Fibroblast of pulmonary artery (primary cell): ENCODE data around the gene SLC38A9.
"Not testable (repeated sequence)": the region's sequence is repeated elsewhere in the genome, so short reads cannot be mapped to it uniquely, and the experiment has no call there.

Experiments used
- DNase-seq: peaks from one replicate; pipeline ENCODE4 v3.0.0-alpha.2; 2010; ENCODE audit warnings: low read depth
- H3K4me3 ChIP-seq: replicated peaks from 2 replicates; pipeline ENCODE4 v1.5.1; 2011; ENCODE audit warnings: low read depth, mild to moderate bottlenecking, control low read depth, low read length, moderate library complexity
- TF ChIP-seq, protein P1 (sequence below): IDR thresholded peaks from 2 replicates; pipeline ENCODE4 v1.5.1; 2011; ENCODE audit warnings: mild to moderate bottlenecking, control low read depth, low read length, inconsistent platforms; ENCODE audit errors: missing control alignments

Gene SLC38A9

DNA sequence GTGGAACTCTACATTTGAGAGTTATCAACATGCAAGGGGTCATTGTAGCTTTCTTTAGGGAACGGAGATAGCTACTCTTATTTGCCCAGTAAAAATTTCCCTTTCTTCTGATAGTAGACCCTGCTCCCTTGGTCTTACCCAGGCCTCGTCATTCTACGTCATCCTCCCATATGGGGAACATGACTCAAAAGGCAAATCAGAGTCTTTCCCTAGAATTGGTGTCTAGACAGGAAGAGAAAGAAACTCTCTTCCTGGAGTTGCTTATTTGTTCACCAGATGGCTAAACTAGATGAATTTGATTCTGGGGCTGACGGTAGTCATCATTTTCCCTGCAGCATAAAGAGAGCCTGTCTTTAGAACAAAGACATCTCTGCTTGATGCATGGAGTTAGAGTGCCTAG, 12.2 kb upstream of the SLC38A9 start:
- no peak for DNase-seq
- no peak overlapping the region for H3K4me3 ChIP-seq
- TF ChIP-seq, protein P1, sequence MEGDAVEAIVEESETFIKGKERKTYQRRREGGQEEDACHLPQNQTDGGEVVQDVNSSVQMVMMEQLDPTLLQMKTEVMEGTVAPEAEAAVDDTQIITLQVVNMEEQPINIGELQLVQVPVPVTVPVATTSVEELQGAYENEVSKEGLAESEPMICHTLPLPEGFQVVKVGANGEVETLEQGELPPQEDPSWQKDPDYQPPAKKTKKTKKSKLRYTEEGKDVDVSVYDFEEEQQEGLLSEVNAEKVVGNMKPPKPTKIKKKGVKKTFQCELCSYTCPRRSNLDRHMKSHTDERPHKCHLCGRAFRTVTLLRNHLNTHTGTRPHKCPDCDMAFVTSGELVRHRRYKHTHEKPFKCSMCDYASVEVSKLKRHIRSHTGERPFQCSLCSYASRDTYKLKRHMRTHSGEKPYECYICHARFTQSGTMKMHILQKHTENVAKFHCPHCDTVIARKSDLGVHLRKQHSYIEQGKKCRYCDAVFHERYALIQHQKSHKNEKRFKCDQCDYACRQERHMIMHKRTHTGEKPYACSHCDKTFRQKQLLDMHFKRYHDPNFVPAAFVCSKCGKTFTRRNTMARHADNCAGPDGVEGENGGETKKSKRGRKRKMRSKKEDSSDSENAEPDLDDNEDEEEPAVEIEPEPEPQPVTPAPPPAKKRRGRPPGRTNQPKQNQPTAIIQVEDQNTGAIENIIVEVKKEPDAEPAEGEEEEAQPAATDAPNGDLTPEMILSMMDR: no peak

DNA sequence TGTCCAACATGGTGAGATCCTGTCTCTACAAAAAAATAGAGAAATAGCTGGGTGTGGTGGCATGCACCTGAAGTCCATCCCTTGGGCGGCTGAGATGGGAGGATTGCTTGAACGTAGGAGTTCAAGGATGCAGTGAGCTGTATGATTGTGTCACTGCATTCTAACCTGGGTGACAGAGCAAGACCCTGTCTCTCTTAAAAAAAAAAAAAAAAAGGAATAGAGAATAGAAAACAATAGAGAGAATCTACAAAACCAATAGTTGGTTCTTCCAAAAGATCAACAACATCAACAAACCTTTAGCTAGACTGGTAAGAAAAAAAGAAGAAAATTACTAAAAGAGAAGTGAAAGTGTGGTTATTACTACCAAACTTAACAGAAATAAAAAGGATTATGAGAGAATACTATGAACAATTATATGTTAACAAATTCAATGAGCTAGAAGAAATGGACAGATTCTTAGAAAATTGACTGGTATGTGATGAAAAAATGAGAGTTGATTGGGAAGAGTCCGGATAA, 8.1 kb upstream of the SLC38A9 start:
- H3K4me3 ChIP-seq: no peak overlapping the region
- no peak for DNase-seq
- TF ChIP-seq, protein P1: no peak

DNA sequence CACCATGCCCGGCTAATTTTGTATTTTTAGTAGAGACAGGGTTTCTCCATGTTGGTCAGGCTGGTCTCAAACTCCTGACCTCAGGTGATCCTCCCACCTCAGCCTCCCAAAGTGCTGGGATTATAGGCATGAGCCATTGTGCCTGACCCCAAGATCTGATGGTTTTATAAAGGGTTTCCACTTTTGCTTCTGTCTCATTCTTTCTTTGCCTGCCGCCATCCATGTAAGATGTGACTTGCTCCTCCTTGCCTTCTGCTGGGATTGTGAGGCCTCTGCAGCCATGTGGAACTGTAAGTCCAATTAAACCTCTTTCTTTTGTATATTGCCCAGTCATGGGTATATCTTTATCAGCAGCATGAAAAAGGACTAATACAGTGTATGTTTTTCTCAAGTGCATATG, 6.9 kb upstream of the SLC38A9 start:
- not testable (repeated sequence) for H3K4me3 ChIP-seq, DNase-seq

DNA sequence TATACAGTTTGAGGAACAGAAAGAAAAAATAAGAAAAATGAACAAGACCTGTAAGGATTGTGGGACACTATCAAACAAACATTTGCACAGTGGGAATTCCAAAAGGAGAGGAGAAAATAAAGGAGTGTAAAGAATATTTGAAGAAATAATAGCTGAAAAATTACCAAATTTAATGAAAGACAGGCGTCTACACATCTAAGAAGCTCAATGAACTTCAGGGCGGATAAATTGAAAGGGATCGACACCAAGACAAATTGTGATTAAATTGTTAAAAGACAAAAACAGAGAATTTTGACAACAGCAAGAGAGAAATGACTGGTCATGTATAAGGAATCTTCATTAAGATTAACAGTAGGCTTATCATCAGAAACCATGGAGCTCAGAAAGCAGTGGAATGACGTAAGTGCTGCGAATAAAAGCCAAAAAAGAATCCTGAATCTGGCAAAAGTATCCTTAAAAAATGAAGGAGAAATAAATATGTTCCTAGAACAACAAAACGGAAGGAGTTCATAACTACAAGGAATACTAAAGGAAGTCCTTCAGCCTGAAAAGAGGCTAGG, 3.5 kb upstream of the SLC38A9 start:
- TF ChIP-seq, protein P1: no peak
- no peak overlapping the region for H3K4me3 ChIP-seq
- DNase-seq: no peak

DNA sequence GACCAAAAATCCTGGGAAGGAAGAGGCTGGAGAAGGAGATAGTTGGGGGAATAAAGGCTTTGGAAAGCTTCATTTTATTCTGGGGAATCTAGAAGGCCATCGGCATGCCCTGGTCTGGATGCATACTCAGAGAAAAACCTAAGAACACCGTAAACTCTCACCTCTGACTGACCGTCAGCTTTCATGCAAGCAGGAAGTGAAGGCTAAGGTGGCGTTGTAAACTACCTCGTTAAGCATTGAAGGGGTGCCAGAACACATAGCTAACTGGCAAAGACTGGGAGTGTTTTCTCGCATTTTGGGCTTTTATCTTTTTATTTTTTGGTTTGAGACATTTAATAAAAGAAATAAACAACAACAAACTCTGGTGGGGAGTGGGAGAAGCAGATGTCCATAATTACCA, 2.6 kb upstream of the SLC38A9 start:
- TF ChIP-seq, protein P1: no peak
- no peak for DNase-seq

DNA sequence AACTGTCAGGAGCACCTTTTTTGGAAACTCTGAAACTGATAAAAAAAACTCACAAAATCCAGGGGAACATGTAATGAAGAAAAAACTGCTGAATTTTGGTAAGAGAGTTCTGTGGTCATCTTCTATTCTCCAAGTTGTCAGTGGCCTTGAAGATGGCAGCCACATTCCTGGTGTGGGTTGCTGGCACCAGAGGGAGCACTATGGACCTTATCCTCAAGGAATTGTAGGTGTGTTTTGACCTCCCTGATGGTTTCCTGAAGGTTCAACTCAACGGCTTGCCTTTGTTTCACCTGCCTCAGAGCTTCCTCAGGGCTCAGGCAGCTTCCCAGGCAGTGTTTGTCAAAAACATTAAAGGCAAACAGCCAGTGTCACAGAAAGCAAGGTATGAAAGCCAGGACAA, 2.2 kb upstream of the SLC38A9 start:
- DNase-seq: no peak
- H3K4me3 ChIP-seq: no peak overlapping the region
- TF ChIP-seq, protein P1: no peak

More for the DNA sequence above, 2.6 kb upstream of the SLC38A9 start:
- no peak overlapping the region for H3K4me3 ChIP-seq

DNA sequence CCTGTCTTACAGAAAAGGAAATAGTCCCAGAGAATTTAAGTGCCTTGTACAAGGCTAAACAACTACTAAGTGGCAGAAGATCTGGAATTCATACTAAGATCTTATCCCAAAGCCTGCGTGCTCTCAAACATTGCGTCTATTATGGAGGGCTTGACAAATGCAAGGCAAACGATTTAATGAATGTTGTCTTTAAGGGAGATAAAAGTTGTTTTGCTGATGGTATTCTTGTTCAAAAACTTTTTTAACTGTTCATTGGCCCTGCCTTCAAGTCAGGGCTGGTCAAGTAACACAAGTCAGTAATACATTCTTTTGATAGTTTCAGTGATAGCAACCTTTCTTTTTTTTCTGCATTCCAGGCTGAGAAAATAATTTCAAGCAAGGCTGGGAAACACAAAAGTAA, 1.7 kb upstream of the SLC38A9 start:
- TF ChIP-seq, protein P1: no peak
- no peak overlapping the region for H3K4me3 ChIP-seq
- no peak for DNase-seq
